Large intestine (tissue), 12 donors: ENCODE results near the gene PTPRB. TPM values are rescaled to one million over a fixed set of nuclear protein-coding genes. Genes with fewer than 3 reads are reported as not detected.

Source experiments
- DNase-seq, 2 donors: peaks; one replicate each; pipeline versions ENCODE4 v3.0.0 to v3.0.0-alpha.2; 2013
- H3K27ac ChIP-seq: one replicate; pipeline ENCODE4 v1.5.1; 2013; ENCODE audit warnings: low read length
- H3K27me3 ChIP-seq: 2 replicates; pipeline ENCODE4 v1.6.1; 2013; ENCODE audit warnings: low read length; ENCODE audit not compliant: control insufficient read depth, insufficient read depth
- H3K36me3 ChIP-seq: 2 replicates; pipeline ENCODE4 v1.6.1; 2013; ENCODE audit warnings: low read length; ENCODE audit not compliant: control insufficient read depth, insufficient read depth
- H3K4me1 ChIP-seq: one replicate; pipeline ENCODE4 v1.6.1; 2013; ENCODE audit warnings: low read length; ENCODE audit not compliant: control insufficient read depth, insufficient read depth
- H3K4me3 ChIP-seq: one replicate; pipeline ENCODE4 v1.5.1; 2013; ENCODE audit warnings: low read length
- H3K9me3 ChIP-seq: one replicate; pipeline ENCODE4 v1.6.1; 2013; ENCODE audit warnings: mild to moderate bottlenecking, low read depth, low read length, moderate library complexity; ENCODE audit not compliant: control insufficient read depth
- WGBS: methylation state at CpG from one replicate; pipeline ENCODE4 v1.1.5; 2013; ENCODE audit warnings: low lambda C conversion rate; ENCODE audit not compliant: insufficient coverage; 5-methylcytosine and 5-hydroxymethylcytosine counted together
- long read RNA-seq, 11 donors: transcript quantifications; one replicate each; lab custom pipeline, GENCODE V29; 2026
- polyA plus RNA-seq: library from polyadenylated mRNA; unstranded; fragments of 120-200 nt; gene quantifications from one replicate; pipeline ENCODE4 v1.2.1, GENCODE V29; 2013

The PTPRB gene
- 7.2 TPM for polyA plus RNA-seq
- long read RNA-seq, donor 1, result 0 reads
- long read RNA-seq, donor 2, result 0 reads
- long read RNA-seq, donor 3, result 0 reads
- long read RNA-seq, donor 4, result 0 reads
- long read RNA-seq, donor 5, result 0 reads
- long read RNA-seq, donor 6, result 0 reads
- long read RNA-seq, donor 7, result 0 reads
- long read RNA-seq, donor 8, result 0 reads
- long read RNA-seq, donor 9, result 0 reads
- long read RNA-seq, donor 10, partial matches to known transcripts, result 0 of 1 reads
- long read RNA-seq, donor 10, other reads (novel, unspliced or antisense), result 0 of 1 reads
- long read RNA-seq, donor 11, result 0 reads

DNA sequence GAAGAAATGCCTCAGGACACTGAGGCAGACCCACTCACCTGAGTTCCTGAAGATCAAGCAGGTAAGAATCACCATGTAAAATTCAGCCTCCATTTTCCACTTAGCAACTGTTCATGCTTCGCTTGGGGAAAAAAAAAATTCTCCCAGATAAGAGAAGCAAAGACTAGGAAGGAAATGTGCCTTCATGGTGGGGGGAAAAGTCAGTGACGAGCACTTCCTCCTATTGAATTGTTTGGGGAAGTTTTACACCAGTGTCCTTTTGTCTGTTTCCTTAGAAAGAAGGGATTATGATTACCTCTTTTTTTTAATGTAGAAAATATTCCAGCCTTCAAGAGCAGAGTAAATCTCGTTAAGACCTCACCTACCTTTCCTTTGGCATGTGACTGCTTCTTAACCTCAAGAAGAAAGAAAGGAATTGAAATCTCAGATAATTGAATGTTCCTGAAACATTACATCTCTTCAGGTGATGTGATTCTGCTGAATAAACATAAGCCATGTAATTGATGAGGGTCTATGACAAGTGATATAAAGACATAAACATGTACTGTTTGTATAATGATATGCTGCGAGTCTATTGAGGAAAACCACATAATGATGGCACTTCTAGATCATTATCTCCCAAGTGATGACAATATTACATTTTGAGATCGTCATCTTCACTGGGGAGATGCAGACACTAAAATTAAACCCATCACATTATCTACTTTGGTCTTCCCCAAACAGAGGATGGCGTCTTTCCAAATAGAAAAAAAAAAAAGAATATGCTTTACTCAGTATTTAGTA, at the start of gene PTPRB:
TSS of gene PTPRB (minus strand) at position 127 of the 783 bp plus-strand sequence. CDS start at position 93, 34 bp downstream.
- no peaks in the 10 kb centered on the region for H3K9me3 ChIP-seq
- no peaks in the 10 kb centered on the region for H3K4me1 ChIP-seq
- H3K36me3 ChIP-seq, result no peaks in the 10 kb centered on the region
- WGBS, result 100% methylated on average over 1 of the region's 6 CpGs
- peak within 1 kb of the TSS; percentile 11 for H3K4me3 ChIP-seq
- H3K27ac ChIP-seq, result no peak within 1 kb of the TSS
- no peaks in the 10 kb centered on the region for H3K27me3 ChIP-seq
- DNase-seq, result no peak

DNA sequence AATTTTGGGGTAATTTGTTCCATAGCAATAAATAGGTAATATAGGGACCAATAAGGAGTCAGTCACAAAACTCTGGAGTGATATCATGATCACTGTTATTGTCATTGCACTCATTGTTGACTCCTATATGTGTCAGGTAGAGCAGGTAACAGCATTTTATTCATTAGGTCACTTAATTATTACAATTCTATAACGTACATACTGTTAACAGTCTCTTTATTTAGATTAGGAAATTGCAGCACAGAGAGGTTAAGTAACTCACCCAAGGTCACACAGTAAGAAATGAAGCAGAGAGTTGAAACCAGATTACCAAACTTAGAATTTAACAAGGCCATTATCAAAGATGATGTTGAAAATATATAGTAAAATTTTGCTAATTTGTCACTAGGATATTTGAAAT, 49.7 kb upstream of the PTPRB start:
- Histone ChIP-seq H3K36me3 (no peaks in the 10 kb centered on the region), H3K27me3 (no peaks in the 10 kb centered on the region), H3K9me3 (no peaks in the 10 kb centered on the region), H3K4me3 (no peak overlapping the region), H3K4me1 (no peaks in the 10 kb centered on the region), H3K27ac (no peak overlapping the region)
- DNase-seq, result no peak
- WGBS, result 80% methylated on average over 1 of the region's 1 CpG

DNA sequence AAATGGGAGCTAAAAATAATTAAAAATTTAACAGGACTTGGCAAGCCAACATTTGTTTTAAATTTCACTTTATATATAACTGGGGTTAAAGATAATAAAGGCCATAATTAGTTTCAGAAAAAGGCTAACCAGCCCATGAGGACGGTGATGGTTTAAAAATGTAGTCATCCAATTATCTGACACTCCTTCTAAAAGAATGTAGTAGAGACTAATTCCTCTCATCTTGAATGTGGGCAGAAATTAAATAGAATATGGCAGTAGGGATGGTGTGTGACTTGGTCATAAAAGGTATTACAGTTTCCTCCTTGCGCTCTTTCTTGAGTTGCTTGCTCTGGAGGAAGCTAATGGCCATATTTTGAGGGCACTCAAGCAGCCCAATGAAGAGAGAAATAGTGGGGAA, 49.1 kb upstream of the PTPRB start:
- Histone ChIP-seq H3K9me3 (no peaks in the 10 kb centered on the region), H3K4me3 (no peak overlapping the region), H3K4me1 (no peaks in the 10 kb centered on the region), H3K36me3 (no peaks in the 10 kb centered on the region), H3K27ac (no peak overlapping the region), H3K27me3 (no peaks in the 10 kb centered on the region)
- no peak for DNase-seq
- 80% methylated on average over 1 of the region's 2 CpGs for WGBS

DNA sequence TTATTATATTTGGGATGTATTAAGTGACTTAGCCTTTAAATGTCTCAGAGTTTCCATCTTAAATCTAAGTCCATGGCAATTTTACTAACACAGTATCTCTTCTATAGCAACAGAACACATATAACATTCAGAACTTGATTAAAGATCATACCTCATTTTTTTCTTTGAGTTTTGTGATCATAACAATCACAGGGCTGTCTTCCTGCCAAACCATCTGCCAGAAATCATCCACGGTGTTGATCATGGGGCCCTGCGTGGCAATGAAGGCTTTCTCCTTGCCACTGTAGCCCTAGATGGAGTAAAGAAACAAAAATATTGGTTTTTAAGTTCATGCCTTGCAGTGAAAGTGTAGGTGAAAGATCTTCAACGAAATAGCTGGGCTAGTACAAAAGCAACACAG, 46.7 kb upstream of the PTPRB start:
- DNase-seq, result no peak
- Histone ChIP-seq H3K27ac (no peak overlapping the region), H3K27me3 (no peaks in the 10 kb centered on the region), H3K9me3 (no peaks in the 10 kb centered on the region), H3K4me1 (no peaks in the 10 kb centered on the region), H3K4me3 (no peak overlapping the region), H3K36me3 (no peaks in the 10 kb centered on the region)
- 80% methylated on average over 1 of the region's 3 CpGs for WGBS

DNA sequence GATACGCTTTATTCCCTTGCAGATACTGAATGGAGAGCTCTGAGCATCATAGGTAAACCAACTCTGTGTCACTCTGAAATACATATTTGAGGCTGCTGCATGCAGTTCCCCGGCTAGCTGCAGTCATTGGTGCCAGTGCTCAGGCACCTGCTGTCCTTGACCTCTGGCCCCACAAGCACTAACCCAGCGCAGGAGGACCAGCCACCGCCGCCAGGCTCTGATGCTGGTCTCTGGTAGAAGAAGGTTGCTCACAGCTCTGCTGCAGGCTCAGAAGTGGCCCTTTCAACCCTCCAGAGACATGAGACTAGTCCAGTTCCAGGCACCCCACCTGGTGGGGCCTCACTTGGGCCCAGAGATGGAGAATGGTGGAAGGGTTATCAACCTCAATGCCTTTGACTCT, 34.5 kb upstream of the PTPRB start:
- H3K9me3 ChIP-seq, result no peaks in the 10 kb centered on the region

DNA sequence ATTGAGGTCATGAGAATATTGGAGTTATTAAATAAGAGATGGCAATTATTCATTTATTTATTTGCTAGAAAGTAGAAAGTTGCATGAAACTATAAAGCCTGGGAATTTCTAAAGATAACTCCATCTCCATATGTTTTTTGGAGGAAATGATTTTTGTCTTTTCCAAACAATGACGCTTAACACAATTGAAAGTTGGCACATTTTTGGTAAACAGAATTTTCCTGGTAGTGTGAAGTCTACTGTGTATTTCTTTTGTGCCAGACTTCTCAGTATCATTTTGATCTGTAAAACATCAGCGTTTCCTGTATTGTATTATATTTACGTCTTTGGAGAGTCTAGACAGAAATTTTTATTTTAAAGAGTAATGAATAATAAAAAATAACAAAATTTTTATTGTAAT, 33.7 kb upstream of the PTPRB start:
- H3K4me1 ChIP-seq, result no peaks in the 10 kb centered on the region
- no peaks in the 10 kb centered on the region for H3K9me3 ChIP-seq
- no peak overlapping the region for H3K4me3 ChIP-seq
- no peaks in the 10 kb centered on the region for H3K36me3 ChIP-seq
- no peak for DNase-seq
- no peaks in the 10 kb centered on the region for H3K27me3 ChIP-seq
- no peak overlapping the region for H3K27ac ChIP-seq
- 80% methylated on average over 1 of the region's 3 CpGs for WGBS

More for the DNA sequence above, 34.5 kb upstream of the PTPRB start:
- DNase-seq, result no peak
- H3K27ac ChIP-seq, result no peak overlapping the region
- no peaks in the 10 kb centered on the region for H3K36me3 ChIP-seq
- no peaks in the 10 kb centered on the region for H3K4me1 ChIP-seq
- no CpG with 5 or more reads among the region's 5 CpGs for WGBS
- no peaks in the 10 kb centered on the region for H3K27me3 ChIP-seq
- no peak overlapping the region for H3K4me3 ChIP-seq

DNA sequence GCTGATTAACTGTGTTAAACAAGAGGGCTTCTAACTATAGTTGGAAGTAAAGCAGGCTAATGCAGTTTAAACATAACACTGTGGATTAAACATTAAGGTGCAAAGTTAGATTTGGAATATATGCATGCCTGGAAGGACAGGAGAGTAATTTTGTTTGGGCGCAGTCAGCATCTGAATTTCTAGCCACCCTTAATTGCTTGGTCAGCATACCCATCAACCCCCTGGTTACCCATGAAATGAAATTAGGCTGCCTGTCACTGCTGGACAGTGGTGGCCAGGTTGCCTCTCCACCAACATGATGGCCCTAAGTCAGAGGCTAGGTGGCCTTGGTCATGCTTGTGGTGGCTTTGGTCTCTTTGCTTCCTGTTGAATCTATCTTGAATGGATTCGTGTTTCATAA, 30.0 kb upstream of the PTPRB start:
- no peak overlapping the region for H3K27ac ChIP-seq
- H3K4me3 ChIP-seq, result no peak overlapping the region
- no peaks in the 10 kb centered on the region for H3K36me3 ChIP-seq
- H3K4me1 ChIP-seq, result no peaks in the 10 kb centered on the region
- no peaks in the 10 kb centered on the region for H3K9me3 ChIP-seq
- H3K27me3 ChIP-seq, result no peaks in the 10 kb centered on the region
- no peak for DNase-seq
- no CpG with 5 or more reads among the region's 2 CpGs for WGBS

DNA sequence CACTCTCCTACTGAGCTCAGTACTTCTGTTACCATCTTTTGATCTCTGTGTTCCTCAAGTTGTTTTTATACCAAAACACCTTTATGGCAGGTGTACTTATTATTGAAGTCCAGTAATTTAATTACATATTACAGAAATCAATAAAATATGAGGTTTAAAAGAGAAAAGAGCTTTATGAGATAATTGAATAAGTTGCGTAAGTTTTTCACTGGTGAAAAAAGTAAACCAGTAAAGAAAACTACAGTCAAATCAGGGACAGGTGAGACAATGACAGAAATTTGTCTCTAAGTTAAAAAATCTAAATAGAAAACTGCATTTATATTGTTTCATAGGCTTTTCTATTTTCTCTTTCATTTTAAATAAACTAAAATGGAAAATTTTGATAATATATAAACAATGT, 29.1 kb upstream of the PTPRB start:
- no peak overlapping the region for H3K4me3 ChIP-seq
- DNase-seq, result no peak
- no peaks in the 10 kb centered on the region for H3K27me3 ChIP-seq
- H3K4me1 ChIP-seq, result no peaks in the 10 kb centered on the region
- no peaks in the 10 kb centered on the region for H3K36me3 ChIP-seq
- WGBS, result 100% methylated on average over 1 of the region's 1 CpG
- H3K9me3 ChIP-seq, result no peaks in the 10 kb centered on the region
- no peak overlapping the region for H3K27ac ChIP-seq

DNA sequence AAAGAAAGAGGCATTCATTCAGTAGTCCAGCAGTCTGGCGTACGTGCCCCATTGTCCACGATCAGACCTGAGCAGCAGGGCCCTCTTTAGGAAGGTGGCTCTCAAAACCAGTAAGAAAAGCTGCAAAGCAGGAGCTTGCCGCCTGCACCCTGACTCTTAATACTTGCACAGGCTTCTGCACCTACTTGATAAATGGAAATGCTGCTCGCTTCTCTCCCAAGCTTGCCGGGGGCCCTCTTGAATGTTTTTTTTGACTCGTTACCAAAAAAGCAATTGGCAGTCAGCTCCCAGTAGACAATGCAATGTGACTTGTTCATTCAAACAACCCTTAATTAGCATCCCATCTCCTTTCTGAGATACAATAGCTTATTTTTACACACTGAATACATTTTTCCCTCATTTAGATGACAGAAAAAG, 27.2 kb upstream of the PTPRB start:
- H3K9me3 ChIP-seq, result no peaks in the 10 kb centered on the region
- no peak overlapping the region for H3K27ac ChIP-seq
- no peak overlapping the region for H3K4me3 ChIP-seq
- H3K4me1 ChIP-seq, result no peaks in the 10 kb centered on the region
- no peak for DNase-seq
- WGBS, result 50% methylated on average over 6 of the region's 7 CpGs
- no peaks in the 10 kb centered on the region for H3K36me3 ChIP-seq
- no peaks in the 10 kb centered on the region for H3K27me3 ChIP-seq

DNA sequence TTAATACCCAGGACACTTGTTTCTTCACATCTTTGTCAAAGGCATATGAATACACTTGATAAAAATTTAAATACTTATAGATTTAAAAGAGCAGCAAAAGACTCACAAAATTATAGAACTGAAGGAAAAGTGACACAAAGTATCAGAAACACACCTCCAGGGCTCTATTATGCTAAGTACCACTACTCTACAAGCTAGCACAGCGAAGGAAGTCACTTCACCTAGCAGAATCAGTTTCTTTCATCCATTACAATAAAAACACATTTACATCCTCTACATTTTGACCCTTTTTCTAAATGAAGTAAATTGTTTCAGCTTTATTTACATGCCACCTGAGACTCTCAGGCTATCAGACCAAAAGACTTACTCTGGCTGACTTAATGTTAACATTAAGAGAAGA, 26.6 kb upstream of the PTPRB start:
- H3K27me3 ChIP-seq, result no peaks in the 10 kb centered on the region
- H3K27ac ChIP-seq, result no peak overlapping the region
- no peaks in the 10 kb centered on the region for H3K9me3 ChIP-seq
- DNase-seq, result no peak
- no CpG with 5 or more reads among the region's 1 CpG for WGBS
- H3K36me3 ChIP-seq, result no peaks in the 10 kb centered on the region
- H3K4me3 ChIP-seq, result no peak overlapping the region
- H3K4me1 ChIP-seq, result no peaks in the 10 kb centered on the region
